AG10803 (cell line): ENCODE data around the gene TCFL5.
A peak's percentile ranks its signal among the peaks of the same experiment; 100 is the strongest.

Experiments used
- DNase-seq: peaks from one replicate; pipeline ENCODE4 v3.0.0; 2010; ENCODE audit warnings: low read depth
- H3K4me3 ChIP-seq: 2 replicates; pipeline ENCODE4 v1.5.1; 2011; ENCODE audit warnings: mild to moderate bottlenecking, low read length, control low read depth
- CTCF ChIP-seq: conservative IDR thresholded peaks from 2 replicates; pipeline ENCODE4 v1.5.1; 2011; ENCODE audit warnings: mild to moderate bottlenecking, low read length, control low read depth, inconsistent platforms

TCFL5 gene

GRCh38 chr20:62888406-62888805 is 26.8 kb upstream of the TCFL5 start:
- no peak for TF ChIP-seq CTCF
- H3K4me3 ChIP-seq: no peak overlapping the region
- DNase-seq: no peak

- no peak for DNase-seq
- H3K4me3 ChIP-seq: no peak overlapping the region
- TF ChIP-seq CTCF: no peak
Observed at GRCh38 chr20:62887860-62888239, 26.2 kb upstream of the TCFL5 start.

GRCh38 chr20:62887152-62887859 is 25.7 kb upstream of the TCFL5 start:
- TF ChIP-seq CTCF: peak; percentile 20
- H3K4me3 ChIP-seq: no peak overlapping the region
- DNase-seq: peak; percentile 83

- DNase-seq: no peak
- TF ChIP-seq CTCF: no peak
- H3K4me3 ChIP-seq: no peak overlapping the region
Observed at GRCh38 chr20:62886709-62887058, 25.1 kb upstream of the TCFL5 start.

DNA sequence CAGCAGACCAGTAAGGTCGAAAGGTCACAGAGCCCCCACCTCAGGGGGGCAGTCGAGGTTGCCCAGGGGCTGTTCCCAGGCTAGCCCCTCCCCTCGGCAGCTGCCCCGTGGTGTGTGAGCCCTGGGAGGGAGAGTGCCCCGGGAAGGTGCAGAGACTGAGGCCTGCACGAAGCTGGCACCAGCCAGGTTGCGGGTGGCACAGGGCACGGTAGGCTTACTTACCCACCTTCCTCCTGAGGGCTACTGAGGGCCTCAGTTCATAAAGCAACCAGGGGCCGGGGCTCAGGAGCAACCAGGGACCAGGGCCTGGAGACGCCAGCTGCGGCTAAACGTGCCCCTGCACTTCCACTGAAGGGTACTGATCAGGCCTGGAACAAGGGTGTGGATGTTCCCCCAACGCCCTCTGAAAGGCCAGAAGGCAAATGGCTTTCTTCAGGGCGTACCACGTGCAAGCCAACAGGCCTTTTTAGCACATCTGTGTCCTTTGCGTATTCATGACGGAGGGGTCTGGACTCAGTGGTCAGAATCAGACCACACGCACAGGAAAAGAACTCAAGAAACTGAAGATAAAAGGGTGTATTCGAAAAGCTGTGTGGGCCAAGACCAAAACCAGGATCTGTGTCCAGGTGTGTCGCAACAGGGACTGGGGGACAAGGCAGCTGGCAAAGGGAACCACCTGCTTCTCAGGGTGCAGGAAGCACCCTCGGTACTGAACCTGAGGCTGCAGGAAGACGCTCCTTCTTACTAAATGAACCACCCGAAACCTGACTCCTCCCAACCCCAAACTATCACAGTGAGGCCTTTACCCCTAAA is 24.5 kb upstream of the TCFL5 start:
- DNase-seq: no peak
- TF ChIP-seq CTCF: no peak
- H3K4me3 ChIP-seq: no peak overlapping the region

GRCh38 chr20:62885046-62885895 is 23.6 kb upstream of the TCFL5 start:
- TF ChIP-seq CTCF: no peak
- H3K4me3 ChIP-seq: no peak overlapping the region
- no peak for DNase-seq
